Testis (tissue), 2 donors: Measurements from ENCODE around the gene CTSE.

Experiments
- CTCF ChIP-seq, 3 experiments: fragments of 450-650 bp in 2 of 3; fragments of 200-600 bp in 1 of 3; sonication (generic) in 1 of 3; IDR thresholded peaks; one replicate each; pipeline ENCODE4 v1.5.1; 2016 to 2019; ENCODE audit warnings: antibody characterized with exemption in 3 of 3, mild to moderate bottlenecking in 2 of 3, moderate library complexity in 1 of 3
- POLR2A ChIP-seq: fragments of 450-650 bp; IDR thresholded peaks from one replicate; pipeline ENCODE4 v1.6.1; 2017; ENCODE audit warnings: antibody characterized with exemption, mild to moderate bottlenecking, moderate library complexity

- TF ChIP-seq POLR2A = no peak
- TF ChIP-seq CTCF (IDR thresholded peaks at IDR 0.05) = no peak
These were observed 35.1 kb downstream of the CTSE start for GRCh38 chr1:205988585-205988995.
